ENCODE measurements around the gene MARK4.

- TF ChIP-seq ZNF8 (CRISPR knock-in tag; IDR thresholded peaks at IDR 0.05) = no peak
- no peak for TF ChIP-seq TCF4 (CRISPR knock-in tag; IDR thresholded peaks at IDR 0.05; ENCODE audit: borderline replicate concordance)
- no peak for TF ChIP-seq ISL1 (CRISPR knock-in tag; IDR thresholded peaks at IDR 0.05)
- no peak for TF ChIP-seq TOX (CRISPR knock-in tag; IDR thresholded peaks at IDR 0.05; ENCODE audit: borderline replicate concordance)
- no peak for TF ChIP-seq ZFP3 (CRISPR knock-in tag; IDR thresholded peaks at IDR 0.05)
Observed at GRCh38 chr19:45278087-45278486, 27.0 kb downstream of the MARK4 start.
